ENCODE data around the gene PRSS36. TPM values are rescaled to one million over a fixed set of nuclear protein-coding genes. Genes with fewer than 3 reads are reported as not detected.

PRSS36 gene
- polyA plus RNA-seq, 1 donor from 2014 or later: 2.0 TPM

GRCh38 chr16:31184888-31185287 lies 35.0 kb upstream of the PRSS36 start:
- no peak overlapping the region for H2AFZ ChIP-seq (ENCODE audit: low read depth, low read length)
- H3K36me3 ChIP-seq (ENCODE audit: insufficient read depth, low read length): peaks cover 10% of the 10 kb centered on the region
- H3K9me2 ChIP-seq (ENCODE audit: insufficient read depth, low read length): no peaks in the 10 kb centered on the region
- no peaks in the 10 kb centered on the region for H3K27me3 ChIP-seq (ENCODE audit: insufficient read depth, low read depth, low read length)
- H3F3A ChIP-seq (ENCODE audit: insufficient read depth, low read length, poor library complexity, severe bottlenecking): no peaks in the 10 kb centered on the region
- H3K79me2 ChIP-seq (replicated peaks; ENCODE audit: insufficient read depth, low read length): peaks cover 63% of the 10 kb centered on the region
- TF ChIP-seq REST (IDR thresholded peaks at IDR 0.05; ENCODE audit: borderline replicate concordance) (no peak), EZH2 (IDR thresholded peaks at IDR 0.05; ENCODE audit: borderline replicate concordance, insufficient read depth, low read length, poor library complexity, severe bottlenecking) (no peak), SMC3 (conservative IDR thresholded peaks at IDR 0.05; ENCODE audit: poor library complexity) (no peak), EP300 (conservative IDR thresholded peaks at IDR 0.05; ENCODE audit: poor library complexity, severe bottlenecking) (no peak), POLR2AphosphoS5 (IDR thresholded peaks at IDR 0.05) (no peak), RAD21 (conservative IDR thresholded peaks at IDR 0.05) (no peak), TAF1 (IDR thresholded peaks at IDR 0.05; ENCODE audit: low read depth) (no peak), MXI1 (conservative IDR thresholded peaks at IDR 0.05; ENCODE audit: poor library complexity, severe bottlenecking) (no peak), CTCF (IDR thresholded peaks at IDR 0.05; ENCODE audit: poor library complexity, severe bottlenecking) (no peak)
- H3K27ac ChIP-seq (ENCODE audit: low read length): no peak overlapping the region
- no peak overlapping the region for H3K4me2 ChIP-seq (ENCODE audit: low read length)
- H3K4me3 ChIP-seq (ENCODE audit: low read length): no peak overlapping the region
- H4K20me1 ChIP-seq (ENCODE audit: insufficient read depth): peaks cover 65% of the 10 kb centered on the region
- H3K9ac ChIP-seq (ENCODE audit: low read length): no peak overlapping the region
- H3K9me3 ChIP-seq (ENCODE audit: low read length): no peaks in the 10 kb centered on the region

- no peak overlapping the region for H2AFZ ChIP-seq (ENCODE audit: low read depth, low read length)
- H3K79me2 ChIP-seq (replicated peaks; ENCODE audit: insufficient read depth, low read length): peaks cover 63% of the 10 kb centered on the region
- H3K9me2 ChIP-seq (ENCODE audit: insufficient read depth, low read length): no peaks in the 10 kb centered on the region
- H3K27ac ChIP-seq (ENCODE audit: low read length): no peak overlapping the region
- no peak overlapping the region for H3K9ac ChIP-seq (ENCODE audit: low read length)
- H3K9me3 ChIP-seq (ENCODE audit: low read length): no peaks in the 10 kb centered on the region
- H3K36me3 ChIP-seq (ENCODE audit: insufficient read depth, low read length): peaks cover 4% of the 10 kb centered on the region
- peak overlapping the region; percentile 91 for H3K4me3 ChIP-seq (ENCODE audit: low read length)
- H3K4me2 ChIP-seq (ENCODE audit: low read length): no peak overlapping the region
- no peak for TF ChIP-seq EP300 (conservative IDR thresholded peaks at IDR 0.05; ENCODE audit: poor library complexity, severe bottlenecking)
- TF ChIP-seq TAF1 (IDR thresholded peaks at IDR 0.05; ENCODE audit: low read depth): no peak
- no peak for TF ChIP-seq MXI1 (conservative IDR thresholded peaks at IDR 0.05; ENCODE audit: poor library complexity, severe bottlenecking)
- TF ChIP-seq CTCF (IDR thresholded peaks at IDR 0.05; ENCODE audit: poor library complexity, severe bottlenecking): no peak
- no peak for TF ChIP-seq REST (IDR thresholded peaks at IDR 0.05; ENCODE audit: borderline replicate concordance)
- no peak for TF ChIP-seq RAD21 (conservative IDR thresholded peaks at IDR 0.05)
- no peak for TF ChIP-seq EZH2 (IDR thresholded peaks at IDR 0.05; ENCODE audit: borderline replicate concordance, insufficient read depth, low read length, poor library complexity, severe bottlenecking)
- TF ChIP-seq POLR2AphosphoS5 (IDR thresholded peaks at IDR 0.05): no peak
- TF ChIP-seq SMC3 (conservative IDR thresholded peaks at IDR 0.05; ENCODE audit: poor library complexity): no peak
- no peaks in the 10 kb centered on the region for H3K27me3 ChIP-seq (ENCODE audit: insufficient read depth, low read depth, low read length)
- H4K20me1 ChIP-seq (ENCODE audit: insufficient read depth): peaks cover 65% of the 10 kb centered on the region
- no peaks in the 10 kb centered on the region for H3F3A ChIP-seq (ENCODE audit: insufficient read depth, low read length, poor library complexity, severe bottlenecking)
Observed at GRCh38 chr16:31183432-31184428, 33.9 kb upstream of the PRSS36 start.

Data from neural cell (in vitro differentiated cells).